HepG2 (cell line): Measurements from ENCODE around the gene ASXL1. TPM values are rescaled to one million over a fixed set of nuclear protein-coding genes. Genes with fewer than 3 reads are reported as not detected.
A peak's percentile ranks its signal among the peaks of the same experiment; 100 is the strongest.

Experiments
- ATAC-seq: fragments of 200-7000 bp; cut with Tn5 transposase; 3 replicates; pipeline ENCODE4 v1.9.1; 2020; ENCODE audit warnings: mild to moderate bottlenecking, moderate library complexity
- BruUV-seq: library from RNA; stranded (reverse); fragments of 400-500 nt; replicated peaks from 2 replicates; lab custom pipeline; 2021; lab: Mats Ljungman, UMichigan
- CTCF ChIA-PET: fragments of 300-600 bp; formaldehyde crosslinking; extraction: SDS; loops from one replicate; lab custom pipeline; 2021; ENCODE audit warnings: low total read pairs, inconsistent platforms, low intra/inter-chr PET ratio; lab: Yijun Ruan, JAX
- POLR2A ChIA-PET: fragments of 350-600 bp; sonication (Branson Sonifier 250); formaldehyde crosslinking; loops from one replicate; lab custom pipeline; 2020; ENCODE audit warnings: antibody characterized with exemption, inconsistent platforms; lab: Yijun Ruan, JAX
- DNase-seq: peaks from one replicate; pipeline ENCODE4 v3.0.0-alpha.2; 2015; ENCODE audit warnings: low spot score
- FAIRE-seq: peaks from 3 replicates; lab custom pipeline; 2011; peaks lifted over from hg19 to GRCh38; lab: Jason Lieb, UNC
- H2AFZ ChIP-seq: one replicate; pipeline ENCODE4 v1.6.1; 2011; ENCODE audit warnings: low read length, inconsistent platforms
- H3K27ac ChIP-seq: fragments of 300-600 bp; 3 replicates; pipeline ENCODE4 v1.8.0; 2011; ENCODE audit warnings: mixed run types, mild to moderate bottlenecking, mixed read lengths, low read length, inconsistent platforms; ENCODE audit not compliant: insufficient read depth; ENCODE audit errors: extremely low read length
- H3K27me3 ChIP-seq, 2 experiments: fragments of 200-600 bp in 1 of 2; 2 replicates in 1 of 2; 3 replicates in 1 of 2; pipeline versions ENCODE4 v1.6.0 to v1.8.0; 2011; ENCODE audit warnings: low read length in 2 of 2, mild to moderate bottlenecking in 2 of 2, moderate library complexity in 2 of 2, inconsistent platforms in 1 of 2; ENCODE audit not compliant: insufficient read depth in 2 of 2, control insufficient read depth in 1 of 2
- H3K36me3 ChIP-seq, 2 experiments: fragments of 200-600 bp in 1 of 2; replicated peaks in 1 of 2; 2 replicates in 1 of 2; 3 replicates in 1 of 2; pipeline versions ENCODE4 v1.5.1 to v1.8.0; 2011; ENCODE audit warnings: low read length in 2 of 2, inconsistent platforms in 1 of 2; ENCODE audit not compliant: insufficient read depth in 2 of 2, control insufficient read depth in 1 of 2
- H3K4me1 ChIP-seq: 2 replicates; pipeline ENCODE4 v1.5.1; 2012; ENCODE audit warnings: low read length, inconsistent platforms; ENCODE audit not compliant: insufficient read depth
- H3K4me2 ChIP-seq: 2 replicates; pipeline ENCODE4 v1.6.0; 2011; ENCODE audit warnings: low read depth, low read length, inconsistent platforms
- H3K4me3 ChIP-seq, 3 experiments: fragments of 200-600 bp in 1 of 3; sonication (generic), shearing (Covaris generic) in 1 of 3; replicated peaks in 1 of 3; 2 replicates each; pipeline ENCODE4 v1.5.1; 2011 to 2016; ENCODE audit warnings: low read length in 3 of 3, inconsistent platforms in 2 of 3, low read depth in 2 of 3, mild to moderate bottlenecking in 2 of 3, control low read depth in 1 of 3, mixed read lengths in 1 of 3; ENCODE audit not compliant: insufficient read depth in 1 of 3
- H3K79me2 ChIP-seq: one replicate; pipeline ENCODE4 v1.6.1; 2011; ENCODE audit warnings: low read length, inconsistent platforms; ENCODE audit not compliant: insufficient read depth
- H3K9ac ChIP-seq: 2 replicates; pipeline ENCODE4 v1.6.0; 2011; ENCODE audit warnings: mild to moderate bottlenecking, low read depth, low read length, inconsistent platforms; ENCODE audit not compliant: insufficient read depth
- H3K9me3 ChIP-seq: 2 replicates; pipeline ENCODE4 v1.5.1; 2012; ENCODE audit warnings: mild to moderate bottlenecking, low read length
- H4K20me1 ChIP-seq: 2 replicates; pipeline ENCODE4 v1.6.0; 2011; ENCODE audit warnings: inconsistent platforms, mild to moderate bottlenecking, low read length, moderate library complexity; ENCODE audit not compliant: insufficient read depth
- ARID3A ChIP-seq: IDR thresholded peaks from 2 replicates; pipeline ENCODE4 v1.6.1; 2012; ENCODE audit warnings: low read depth, low read length, improper control_type of control experiment
- NFKB2 ChIP-seq: sonication (generic); formaldehyde crosslinking; IDR thresholded peaks from 2 replicates; pipeline ENCODE4 v1.4.0; 2020; ENCODE audit warnings: missing genetic modification reagents, borderline replicate concordance
- RAD21 ChIP-seq: fragments of 450-650 bp; formaldehyde crosslinking; IDR thresholded peaks from 2 replicates; pipeline ENCODE4 v1.5.0; 2020; ENCODE audit warnings: mild to moderate bottlenecking
- TBX3 ChIP-seq: fragments of 450-650 bp; IDR thresholded peaks from 2 replicates; pipeline ENCODE4 v1.6.1; 2017; ENCODE audit warnings: antibody characterized with exemption, mild to moderate bottlenecking, inconsistent platforms, borderline replicate concordance
- TFAP4 ChIP-seq: sonication (generic); IDR thresholded peaks from 2 replicates; pipeline ENCODE4 v1.6.1; 2016; ENCODE audit warnings: low read depth, borderline replicate concordance
- ZFY ChIP-seq: sonication (generic); formaldehyde crosslinking; IDR thresholded peaks from 2 replicates; pipeline ENCODE4 v1.4.0; 2020; ENCODE audit warnings: missing genetic modification reagents
- ZNF12 ChIP-seq: sonication (generic); formaldehyde crosslinking; IDR thresholded peaks from 2 replicates; pipeline ENCODE4 v1.5.0; 2020; ENCODE audit warnings: missing genetic modification reagents
- ZNF280B ChIP-seq: sonication (generic); formaldehyde crosslinking; IDR thresholded peaks from 2 replicates; pipeline ENCODE4 v1.5.0; 2020; ENCODE audit warnings: missing genetic modification reagents, mild to moderate bottlenecking, borderline replicate concordance
- ZNF652 ChIP-seq: IDR thresholded peaks from 2 replicates; pipeline ENCODE4 v1.6.1; 2016; ENCODE audit warnings: low read depth, borderline replicate concordance
- ZNF678 ChIP-seq: sonication (generic); formaldehyde crosslinking; IDR thresholded peaks from 2 replicates; pipeline ENCODE4 v1.4.0; 2020; ENCODE audit warnings: mild to moderate bottlenecking, missing genetic modification reagents
- WGBS: methylation state at CpG from one replicate; pipeline ENCODE4 v1.1.6; 2017; ENCODE audit warnings: low lambda C conversion rate; 5-methylcytosine and 5-hydroxymethylcytosine counted together
- in situ Hi-C: cut with HindIII; loops from 2 replicates; pipeline ENCODE4 v1.10.0; 2017; ENCODE audit warnings: low pct_unique_long_range_greater_than_20kb; ENCODE audit not compliant: extremely low pct_ligation_motif_present
- intact Hi-C: fragments of 100-400 bp; cut with micrococcal nuclease; formaldehyde crosslinking; loops from one replicate; pipeline ENCODE4 v1.10.0; 2022; ENCODE audit not compliant: unreplicated experiment
- polyA plus RNA-seq, 8 experiments: library from polyadenylated mRNA; depleted of rRNA in 3 of 8; stranded (reverse) in 7 of 8; unstranded in 1 of 8; fragments of >200 nt; fragmentation: Illumina TruSeq in 4 of 8; extraction: Trizol in 4 of 8; gene quantifications; 2 replicates each; pipeline versions ENCODE4 v1.2.1 to v1.2.3, GENCODE V29; 2011 to 2016; ENCODE audit warnings: low read depth in 4 of 8, missing spikeins in 1 of 8, mixed read lengths in 1 of 8; ENCODE audit not compliant: insufficient read depth in 1 of 8
- total RNA-seq, 5 experiments: library from RNA; depleted of rRNA; stranded (reverse); fragments of >200 nt; fragmentation: Illumina TruSeq; extraction: Trizol; gene quantifications; 2 replicates each; pipeline ENCODE4 v1.2.3, GENCODE V29; 2016; ENCODE audit warnings: low read depth in 1 of 5
- TF ChIP-seq, protein P1 (sequence below): sonication (generic); formaldehyde crosslinking; IDR thresholded peaks from 2 replicates; pipeline ENCODE4 v1.4.0; 2020; ENCODE audit warnings: missing genetic modification reagents, borderline replicate concordance
- TF ChIP-seq, protein P2 (sequence below): sonication (generic); formaldehyde crosslinking; IDR thresholded peaks from 2 replicates; pipeline ENCODE4 v1.4.0; 2020; ENCODE audit warnings: missing genetic modification reagents

Gene ASXL1
- total and polyA plus RNA-seq, 2 of the 13 experiments (the other 11 are each of a cell fraction or from before 2014, with no cell fraction given): 62.1 to 74.8 TPM

GRCh38 chr20:32329817-32330554 is 28.1 kb upstream of the ASXL1 start:
- ChIA-PET POLR2A (interaction anchor here (1.2 to 2.5 kb wide), 2 partner anchors 13 to 40 kb away, joined by 3 to 10 read pairs; no protein-coding TSS in a partner anchor), CTCF (no interaction called here)
- Histone ChIP-seq H3K27ac (peak overlapping the region; percentile 32), H3K9me3 (no peaks in the 10 kb centered on the region), H3K4me3 (no peak overlapping the region), H3K27me3 (no peaks in the 10 kb centered on the region), H3K4me2 (no peak overlapping the region), H2AFZ (no peak overlapping the region), H3K9ac (no peak overlapping the region), H3K36me3 (peaks cover 12 to 39% of the 10 kb centered on the region in 2 experiments), H3K79me2 (no peaks in the 10 kb centered on the region), H4K20me1 (no peaks in the 10 kb centered on the region), H3K4me1 (peaks cover 71% of the 10 kb centered on the region)
- FAIRE-seq (peak; percentile 63), DNase-seq (peak; percentile 94), ATAC-seq (peak; percentile 50)
- intact Hi-C loops: loop anchor here (5.0 kb wide), 2 partner anchors 37 to 123 kb away; partner anchors contain the start of genes PLAGL2 and POFUT1
- in situ Hi-C loops: no loop called here
- 50% methylated on average over 7 of the region's 7 CpGs for WGBS
- BruUV-seq: no TSS peak
- TF ChIP-seq TBX3: peak; percentile 99
- TF ChIP-seq, protein P1, sequence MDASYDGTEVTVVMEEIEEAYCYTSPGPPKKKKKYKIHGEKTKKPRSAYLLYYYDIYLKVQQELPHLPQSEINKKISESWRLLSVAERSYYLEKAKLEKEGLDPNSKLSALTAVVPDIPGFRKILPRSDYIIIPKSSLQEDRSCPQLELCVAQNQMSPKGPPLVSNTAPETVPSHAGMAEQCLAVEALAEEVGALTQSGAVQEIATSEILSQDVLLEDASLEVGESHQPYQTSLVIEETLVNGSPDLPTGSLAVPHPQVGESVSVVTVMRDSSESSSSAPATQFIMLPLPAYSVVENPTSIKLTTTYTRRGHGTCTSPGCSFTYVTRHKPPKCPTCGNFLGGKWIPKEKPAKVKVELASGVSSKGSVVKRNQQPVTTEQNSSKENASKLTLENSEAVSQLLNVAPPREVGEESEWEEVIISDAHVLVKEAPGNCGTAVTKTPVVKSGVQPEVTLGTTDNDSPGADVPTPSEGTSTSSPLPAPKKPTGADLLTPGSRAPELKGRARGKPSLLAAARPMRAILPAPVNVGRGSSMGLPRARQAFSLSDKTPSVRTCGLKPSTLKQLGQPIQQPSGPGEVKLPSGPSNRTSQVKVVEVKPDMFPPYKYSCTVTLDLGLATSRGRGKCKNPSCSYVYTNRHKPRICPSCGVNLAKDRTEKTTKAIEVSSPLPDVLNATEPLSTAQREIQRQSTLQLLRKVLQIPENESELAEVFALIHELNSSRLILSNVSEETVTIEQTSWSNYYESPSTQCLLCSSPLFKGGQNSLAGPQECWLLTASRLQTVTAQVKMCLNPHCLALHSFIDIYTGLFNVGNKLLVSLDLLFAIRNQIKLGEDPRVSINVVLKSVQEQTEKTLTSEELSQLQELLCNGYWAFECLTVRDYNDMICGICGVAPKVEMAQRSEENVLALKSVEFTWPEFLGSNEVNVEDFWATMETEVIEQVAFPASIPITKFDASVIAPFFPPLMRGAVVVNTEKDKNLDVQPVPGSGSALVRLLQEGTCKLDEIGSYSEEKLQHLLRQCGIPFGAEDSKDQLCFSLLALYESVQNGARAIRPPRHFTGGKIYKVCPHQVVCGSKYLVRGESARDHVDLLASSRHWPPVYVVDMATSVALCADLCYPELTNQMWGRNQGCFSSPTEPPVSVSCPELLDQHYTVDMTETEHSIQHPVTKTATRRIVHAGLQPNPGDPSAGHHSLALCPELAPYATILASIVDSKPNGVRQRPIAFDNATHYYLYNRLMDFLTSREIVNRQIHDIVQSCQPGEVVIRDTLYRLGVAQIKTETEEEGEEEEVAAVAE: 0 out of 2 replicates have a peak, but pooled peaks have one; percentile 35
- no peak for TF ChIP-seq ZFY (CRISPR knock-in tag)
- peak; percentile 47; the same call in 1 of the 2 replicates for TF ChIP-seq NFKB2 (CRISPR knock-in tag)
- TF ChIP-seq ZNF652: no peak; the same call in 1 of the 2 replicates
- TF ChIP-seq ZNF678 (CRISPR knock-in tag): no peak
- 0 out of 2 replicates have a peak, but pooled peaks have one; percentile 32 for TF ChIP-seq RAD21
- TF ChIP-seq, protein P2, sequence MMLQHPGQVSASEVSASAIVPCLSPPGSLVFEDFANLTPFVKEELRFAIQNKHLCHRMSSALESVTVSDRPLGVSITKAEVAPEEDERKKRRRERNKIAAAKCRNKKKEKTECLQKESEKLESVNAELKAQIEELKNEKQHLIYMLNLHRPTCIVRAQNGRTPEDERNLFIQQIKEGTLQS (CRISPR knock-in tag): peak; percentile 58; the same call in 1 of the 2 replicates
- TF ChIP-seq ARID3A: peak; percentile 100
- peak; percentile 78; the same call in 1 of the 2 replicates for TF ChIP-seq TFAP4
- TF ChIP-seq ZNF280B (CRISPR knock-in tag): peak; percentile 47; the same call in 1 of the 2 replicates
- TF ChIP-seq ZNF12 (CRISPR knock-in tag): no peak
